HCT116 (cell line): ENCODE measurements around the gene ASCL5. TPM values are rescaled to one million over a fixed set of nuclear protein-coding genes. Genes with fewer than 3 reads are reported as not detected.

Experiments used
- ATAC-seq: fragments of 200-7000 bp; cut with Tn5 transposase; 2 replicates; pipeline ENCODE4 v1.9.1; 2020; ENCODE audit warnings: mild to moderate bottlenecking, moderate library complexity
- BruUV-seq: library from RNA; stranded (reverse); fragments of 400-500 nt; replicated peaks from 2 replicates; lab custom pipeline; 2021; lab: Mats Ljungman, UMichigan
- CTCF ChIA-PET: fragments of 300-600 bp; sonication (Branson Sonifier 250); formaldehyde crosslinking; loops from one replicate; lab custom pipeline; 2021; ENCODE audit warnings: antibody characterized with exemption; lab: Charles Lee
- POLR2A ChIA-PET: fragments of 300-600, 350-600 bp; sonication (Branson Sonifier 250); formaldehyde crosslinking; loops from one replicate; lab custom pipeline; 2021; ENCODE audit warnings: antibody characterized with exemption; lab: Charles Lee
- RAD21 ChIA-PET, 2 experiments: fragments of 300-600 bp; sonication (Branson Sonifier 250); formaldehyde crosslinking; loops; one replicate each; lab custom pipeline; 2023; ENCODE audit warnings: low total read pairs in 2 of 2; ENCODE audit not compliant: uncharacterized antibody in 2 of 2, unreplicated experiment in 2 of 2, low non-redundant PET in 1 of 2; lab: Charles Lee
- DNase-seq: peaks from one replicate; pipeline ENCODE4 v3.0.0-alpha.2; 2010; ENCODE audit warnings: low read depth, low spot score
- H2AFZ ChIP-seq: fragments of 200-600 bp; shearing (Covaris generic), sonication (generic); 2 replicates; pipeline ENCODE4 v1.6.1; 2017; ENCODE audit warnings: low read depth, mixed run types, mixed read lengths, antibody characterized with exemption, low read length; ENCODE audit not compliant: poor library complexity, severe bottlenecking
- H3K27ac ChIP-seq: 2 replicates; pipeline ENCODE4 v1.5.1; 2012; ENCODE audit warnings: low read depth, low read length
- H3K27me3 ChIP-seq: fragments of 200-600 bp; sonication (generic); 2 replicates; pipeline ENCODE4 v1.6.1; 2016; ENCODE audit warnings: mixed run types, low read length, mixed read lengths; ENCODE audit not compliant: insufficient read depth
- H3K36me3 ChIP-seq, 2 experiments: fragments of 200-500 bp in 1 of 2; fragments of 200-600 bp in 1 of 2; sonication (Bioruptor generic) in 1 of 2; sonication (generic) in 1 of 2; 2 replicates each; pipeline versions ENCODE4 v1.5.1 to v1.6.1; 2014 to 2016; ENCODE audit warnings: low read length in 2 of 2, inconsistent platforms in 1 of 2, mixed read lengths in 1 of 2, mixed run types in 1 of 2; ENCODE audit not compliant: insufficient read depth in 2 of 2, control insufficient read depth in 1 of 2
- H3K4me1 ChIP-seq, 2 experiments: fragments of 200-600 bp in 1 of 2; sonication (generic) in 1 of 2; 2 replicates each; pipeline versions ENCODE4 v1.5.1 to v1.6.1; 2012 to 2017; ENCODE audit warnings: low read length in 2 of 2, inconsistent platforms in 1 of 2, mild to moderate bottlenecking in 1 of 2, mixed read lengths in 1 of 2, mixed run types in 1 of 2, moderate library complexity in 1 of 2; ENCODE audit not compliant: insufficient read depth in 2 of 2, control insufficient read depth in 1 of 2
- H3K4me2 ChIP-seq: fragments of 200-600 bp; sonication (generic); 2 replicates; pipeline ENCODE4 v1.6.1; 2017; ENCODE audit warnings: mixed run types, low read length, mixed read lengths
- H3K4me3 ChIP-seq, 2 experiments: fragments of 200-600 bp in 1 of 2; sonication (generic) in 1 of 2; replicated peaks in 1 of 2; 2 replicates each; pipeline ENCODE4 v1.5.1; 2011 to 2016; ENCODE audit warnings: low read length in 2 of 2, control low read depth in 1 of 2, low read depth in 1 of 2, mild to moderate bottlenecking in 1 of 2, mixed read lengths in 1 of 2, mixed run types in 1 of 2
- H3K79me2 ChIP-seq: fragments of 200-600 bp; sonication (generic); 2 replicates; pipeline ENCODE4 v1.6.1; 2017; ENCODE audit warnings: mild to moderate bottlenecking, mixed run types, low read length, moderate library complexity, mixed read lengths; ENCODE audit not compliant: insufficient read depth
- H3K9ac ChIP-seq: fragments of 200-600 bp; sonication (generic); 2 replicates; pipeline ENCODE4 v1.6.1; 2016; ENCODE audit warnings: low read length, mixed read lengths
- H3K9me2 ChIP-seq: fragments of 200-600 bp; sonication (generic), shearing (Covaris generic); 2 replicates; pipeline ENCODE4 v1.6.1; 2017; ENCODE audit warnings: mixed run types, mild to moderate bottlenecking, moderate library complexity; ENCODE audit not compliant: insufficient read depth
- H3K9me3 ChIP-seq, 2 experiments: fragments of 200-500 bp in 1 of 2; fragments of 200-600 bp in 1 of 2; sonication (Bioruptor generic) in 1 of 2; sonication (generic) in 1 of 2; 2 replicates each; pipeline ENCODE4 v1.6.1; 2014 to 2017; ENCODE audit warnings: low read length in 2 of 2, mixed read lengths in 2 of 2, inconsistent platforms in 1 of 2, low read depth in 1 of 2, mild to moderate bottlenecking in 1 of 2, mixed run types in 1 of 2, moderate library complexity in 1 of 2; ENCODE audit not compliant: control insufficient read depth in 1 of 2, insufficient read depth in 1 of 2
- H4K20me1 ChIP-seq: fragments of 200-600 bp; sonication (generic), shearing (Covaris generic); 2 replicates; pipeline ENCODE4 v1.6.1; 2017; ENCODE audit warnings: mixed run types, mild to moderate bottlenecking, moderate library complexity; ENCODE audit not compliant: insufficient read depth
- ATF3 ChIP-seq: IDR thresholded peaks from 2 replicates; pipeline ENCODE4 v1.6.1; 2012
- CBX3 ChIP-seq: IDR thresholded peaks from 2 replicates; pipeline ENCODE4 v1.6.1; 2012; ENCODE audit warnings: low read depth
- CTCF ChIP-seq, 3 experiments: fragments of 200-600 bp in 1 of 3; sonication (generic) in 1 of 3; IDR thresholded peaks in 2 of 3; conservative IDR thresholded peaks in 1 of 3; 2 replicates each; pipeline ENCODE4 v1.5.1; 2012 to 2017; ENCODE audit warnings: low read depth in 2 of 3, low read length in 2 of 3, antibody characterized with exemption in 1 of 3, borderline replicate concordance in 1 of 3, control low read depth in 1 of 3, mild to moderate bottlenecking in 1 of 3, mixed read lengths in 1 of 3, mixed run types in 1 of 3, moderate library complexity in 1 of 3; ENCODE audit not compliant: insufficient read depth in 1 of 3
- EGR1 ChIP-seq: IDR thresholded peaks from 2 replicates; pipeline ENCODE4 v1.6.1; 2012; ENCODE audit warnings: low read depth
- ELF1 ChIP-seq: IDR thresholded peaks from 2 replicates; pipeline ENCODE4 v1.6.1; 2012; ENCODE audit warnings: low read depth, borderline replicate concordance
- EZH2phosphoT487 ChIP-seq: fragments of 200-600 bp; IDR thresholded peaks from 2 replicates; pipeline ENCODE4 v1.6.1; 2018; ENCODE audit warnings: antibody characterized with exemption, borderline replicate concordance
- FOSL1 ChIP-seq: IDR thresholded peaks from 2 replicates; pipeline ENCODE4 v1.6.1; 2012; ENCODE audit warnings: low read depth
- MAX ChIP-seq: IDR thresholded peaks from 2 replicates; pipeline ENCODE4 v1.6.1; 2012
- RAD21 ChIP-seq: IDR thresholded peaks from 2 replicates; pipeline ENCODE4 v1.6.1; 2012; ENCODE audit warnings: low read depth, mild to moderate bottlenecking
- SIN3A ChIP-seq: IDR thresholded peaks from 2 replicates; pipeline ENCODE4 v1.6.1; 2012; ENCODE audit warnings: low read depth
- SP1 ChIP-seq: IDR thresholded peaks from 2 replicates; pipeline ENCODE4 v1.6.1; 2012; ENCODE audit warnings: low read depth
- TCF7L2 ChIP-seq: IDR thresholded peaks from 2 replicates; pipeline ENCODE4 v1.7.0; 2011; ENCODE audit warnings: borderline replicate concordance, inconsistent platforms; ENCODE audit not compliant: insufficient read depth, insufficient read length; ENCODE audit errors: extremely low read depth
- ZNF274 ChIP-seq: fragments of 200-500 bp; sonication (Bioruptor generic); IDR thresholded peaks from 2 replicates; pipeline ENCODE4 v1.6.1; 2014; ENCODE audit warnings: mild to moderate bottlenecking, low read depth, low read length, inconsistent platforms
- intact Hi-C: fragments of 100-400 bp; cut with micrococcal nuclease; formaldehyde crosslinking; loops from 2 replicates; pipeline ENCODE4 v1.10.0; 2022
- total RNA-seq: library from RNA; stranded (reverse); gene quantifications from one replicate; pipeline ENCODE4 v1.2.1, GENCODE V29; 2021; ENCODE audit not compliant: unreplicated experiment

Gene ASCL5
- total RNA-seq, 1 experiment from 2014 or later = 0.15 TPM

GRCh38 chr1:201105688-201106087 lies 21.3 kb downstream of the ASCL5 start:
- ChIA-PET RAD21 (no interaction called here), POLR2A (no interaction called here), CTCF (no interaction called here)
- H3K27ac ChIP-seq = no peak overlapping the region
- intact Hi-C loops = no loop called here
- no peak overlapping the region for H3K4me2 ChIP-seq
- no peak for ATAC-seq
- no peaks in the 10 kb centered on the region for H3K27me3 ChIP-seq
- H3K79me2 ChIP-seq = no peaks in the 10 kb centered on the region
- H4K20me1 ChIP-seq = no peaks in the 10 kb centered on the region
- BruUV-seq = no TSS peak
- no peak for DNase-seq
- no peaks in the 10 kb centered on the region for H3K4me1 ChIP-seq
- no peak overlapping the region for H2AFZ ChIP-seq
- H3K9me3 ChIP-seq = no peaks in the 10 kb centered on the region
- no peak overlapping the region for H3K4me3 ChIP-seq
- no peak for TF ChIP-seq ATF3
- TF ChIP-seq CTCF (IDR thresholded peaks at IDR 0.05 in 2 of 3, conservative IDR thresholded peaks at IDR 0.05 in 1 of 3; ENCODE audit: borderline replicate concordance in 1 of 3, insufficient read depth in 1 of 3, low read depth in 2 of 3, low read length in 2 of 3) = no peak
- TF ChIP-seq CBX3 = no peak
- TF ChIP-seq MAX = no peak
- TF ChIP-seq ELF1 = no peak
- TF ChIP-seq SIN3A = no peak
- no peak for TF ChIP-seq EZH2phosphoT487
- no peak for TF ChIP-seq TCF7L2
- TF ChIP-seq EGR1 = no peak
- no peak for TF ChIP-seq RAD21
- TF ChIP-seq ZNF274 = no peak
- no peak for TF ChIP-seq SP1
- TF ChIP-seq FOSL1 = no peak
- no peak overlapping the region for H3K9ac ChIP-seq
- no peaks in the 10 kb centered on the region for H3K36me3 ChIP-seq
- H3K9me2 ChIP-seq = no peaks in the 10 kb centered on the region
